ENCODE results near the gene YPEL2.
A peak's percentile ranks its signal among the peaks of the same experiment; 100 is the strongest.

Gene YPEL2

GRCh38 chr17:59331929-59332748, 684 bp downstream of the YPEL2 start:
- H3K4me3 ChIP-seq (ENCODE audit: low read length) = peak overlapping the region; percentile 83
- no peak for TF ChIP-seq CTCF (conservative IDR thresholded peaks at IDR 0.05; ENCODE audit: low read length)
- no peak for DNase-seq (ENCODE audit: low read depth)

- TF ChIP-seq CTCF (conservative IDR thresholded peaks at IDR 0.05; ENCODE audit: low read length) = no peak
- DNase-seq (ENCODE audit: low read depth) = peak; percentile 54
- H3K4me3 ChIP-seq (ENCODE audit: low read length) = peak overlapping the region; percentile 83
These were observed 1.4 kb downstream of the YPEL2 start for GRCh38 chr17:59332749-59333377.

- DNase-seq (ENCODE audit: low read depth) = no peak
- H3K4me3 ChIP-seq (ENCODE audit: low read length) = no peak overlapping the region
- no peak for TF ChIP-seq CTCF (conservative IDR thresholded peaks at IDR 0.05; ENCODE audit: low read length)
These were observed 2.4 kb downstream of the YPEL2 start for GRCh38 chr17:59333836-59334235.

- TF ChIP-seq CTCF (conservative IDR thresholded peaks at IDR 0.05; ENCODE audit: low read length) = no peak
- no peak for DNase-seq (ENCODE audit: low read depth)
- no peak overlapping the region for H3K4me3 ChIP-seq (ENCODE audit: low read length)
These were observed 4.2 kb downstream of the YPEL2 start for GRCh38 chr17:59335685-59336084.

- no peak overlapping the region for H3K4me3 ChIP-seq (ENCODE audit: low read length)
- no peak for DNase-seq (ENCODE audit: low read depth)
- TF ChIP-seq CTCF (conservative IDR thresholded peaks at IDR 0.05; ENCODE audit: low read length) = no peak
These were observed 6.4 kb downstream of the YPEL2 start for GRCh38 chr17:59337741-59338299.

GRCh38 chr17:59338498-59338897, 7.0 kb downstream of the YPEL2 start:
- no peak for TF ChIP-seq CTCF (conservative IDR thresholded peaks at IDR 0.05; ENCODE audit: low read length)
- no peak for DNase-seq (ENCODE audit: low read depth)
- no peak overlapping the region for H3K4me3 ChIP-seq (ENCODE audit: low read length)

Measured in AG10803 (cell line).